Esophagus squamous epithelium (tissue), 5 donors: ENCODE data around the gene TMEM170A. TPM values are rescaled to one million over a fixed set of nuclear protein-coding genes. Genes with fewer than 3 reads are reported as not detected.
A peak's percentile ranks its signal among the peaks of the same experiment; 100 is the strongest.

Experiments
- DNase-seq: peaks from one replicate; lab custom pipeline; 2025; lab: John Stamatoyannopoulos, UW
- H3K27ac ChIP-seq, 4 donors: fragments of 200-600 bp; sonication (generic); one replicate each; pipeline ENCODE4 v1.5.1; 2016 to 2019; ENCODE audit warnings: mild to moderate bottlenecking in 1 of 4
- H3K27me3 ChIP-seq, 4 donors: fragments of 200-600 bp; sonication (generic); 1 replicate in 3 of 4; 2 replicates in 1 of 4; pipeline versions ENCODE4 v1.5.1 to v1.6.0; 2017 to 2021; ENCODE audit warnings: antibody characterized with exemption in 1 of 4
- H3K36me3 ChIP-seq, 3 donors: fragments of 200-600 bp; sonication (generic); one replicate each; pipeline ENCODE4 v1.5.1; 2016 to 2019
- H3K4me1 ChIP-seq, 3 donors: fragments of 200-600 bp; sonication (generic); one replicate each; pipeline ENCODE4 v1.5.1; 2017 to 2019
- H3K4me3 ChIP-seq, 4 donors: fragments of 200-600 bp; sonication (generic); 1 replicate in 3 of 4; 2 replicates in 1 of 4; pipeline ENCODE4 v1.5.1; 2016 to 2019; ENCODE audit warnings: mild to moderate bottlenecking in 2 of 4, moderate library complexity in 1 of 4
- H3K9me3 ChIP-seq, 3 donors: fragments of 200-600 bp; sonication (generic); one replicate each; pipeline ENCODE4 v1.5.1; 2016 to 2019
- POLR2A ChIP-seq, 4 donors: fragments of 450-650 bp; IDR thresholded peaks; one replicate each; pipeline ENCODE4 v1.6.1; 2017; ENCODE audit warnings: antibody characterized with exemption in 4 of 4, mild to moderate bottlenecking in 4 of 4, moderate library complexity in 3 of 4
- WGBS, 2 donors: methylation state at CpG; one replicate each; pipeline ENCODE4 v1.1.5; 2018; 5-methylcytosine and 5-hydroxymethylcytosine counted together
- intact Hi-C: fragments of 100-400 bp; cut with DNase I; formaldehyde crosslinking; loops from one replicate; pipeline ENCODE4 v1.15.0; 2022
- total RNA-seq, 4 donors: library from RNA; depleted of rRNA; stranded (reverse); fragments of >200 nt; gene quantifications; one replicate each; pipeline ENCODE4 v1.1.0, GENCODE V29; 2016
- TF ChIP-seq, protein P1 (sequence below), 6 experiments: fragments of 450-650 bp in 4 of 6; fragments of 200-600 bp in 2 of 6; sonication (generic) in 2 of 6; IDR thresholded peaks; one replicate each; pipeline ENCODE4 v1.5.1; 2016 to 2019; ENCODE audit warnings: antibody characterized with exemption in 6 of 6, mild to moderate bottlenecking in 4 of 6, moderate library complexity in 4 of 6
- donor health status: DM: yes; HTN: yes; CAD: no.

The TMEM170A gene
- total RNA-seq, 4 donors from 2014 or later: 11.6 to 19.8 (median 14.6) TPM

DNA sequence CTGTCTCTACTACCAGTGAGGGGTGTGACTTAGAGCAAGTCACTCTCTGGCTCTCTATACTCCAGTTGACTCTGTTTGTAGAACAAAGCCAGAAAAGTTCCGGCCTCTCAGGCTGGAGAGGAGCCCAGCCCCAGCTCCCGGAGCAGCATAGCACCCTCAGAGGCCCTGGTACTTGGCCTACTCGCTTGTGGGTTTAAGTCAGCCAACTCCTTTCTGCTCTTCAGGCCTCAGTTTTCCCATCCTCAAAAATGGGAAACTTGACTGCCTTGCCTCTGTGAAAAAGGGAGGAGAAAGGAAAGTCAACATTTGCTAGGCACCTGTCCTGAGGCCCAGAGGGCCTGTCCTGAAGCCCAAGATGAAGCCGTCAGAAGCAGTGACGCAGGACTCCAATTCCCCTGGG is 29.7 kb upstream of the TMEM170A start:
- DNase-seq: no peak
- 0 to 57% methylated on average over 1 of the region's 5 CpGs for WGBS, 2 donors
- H3K4me3 ChIP-seq: peak overlapping the region in 3 of 4 donors; percentile 38 to 64 (median 47)
- H3K27me3 ChIP-seq: peaks cover 0 to 22% (median 0%) of the 10 kb centered on the region in 4 donors
- H3K27ac ChIP-seq: no peak overlapping the region
- H3K9me3 ChIP-seq: no peaks in the 10 kb centered on the region
- no peaks in the 10 kb centered on the region for H3K36me3 ChIP-seq
- peaks cover 9 to 17% (median 13%) of the 10 kb centered on the region in 3 donors for H3K4me1 ChIP-seq
- no peak for TF ChIP-seq POLR2A (IDR thresholded peaks at IDR 0.05)
- TF ChIP-seq, protein P1, sequence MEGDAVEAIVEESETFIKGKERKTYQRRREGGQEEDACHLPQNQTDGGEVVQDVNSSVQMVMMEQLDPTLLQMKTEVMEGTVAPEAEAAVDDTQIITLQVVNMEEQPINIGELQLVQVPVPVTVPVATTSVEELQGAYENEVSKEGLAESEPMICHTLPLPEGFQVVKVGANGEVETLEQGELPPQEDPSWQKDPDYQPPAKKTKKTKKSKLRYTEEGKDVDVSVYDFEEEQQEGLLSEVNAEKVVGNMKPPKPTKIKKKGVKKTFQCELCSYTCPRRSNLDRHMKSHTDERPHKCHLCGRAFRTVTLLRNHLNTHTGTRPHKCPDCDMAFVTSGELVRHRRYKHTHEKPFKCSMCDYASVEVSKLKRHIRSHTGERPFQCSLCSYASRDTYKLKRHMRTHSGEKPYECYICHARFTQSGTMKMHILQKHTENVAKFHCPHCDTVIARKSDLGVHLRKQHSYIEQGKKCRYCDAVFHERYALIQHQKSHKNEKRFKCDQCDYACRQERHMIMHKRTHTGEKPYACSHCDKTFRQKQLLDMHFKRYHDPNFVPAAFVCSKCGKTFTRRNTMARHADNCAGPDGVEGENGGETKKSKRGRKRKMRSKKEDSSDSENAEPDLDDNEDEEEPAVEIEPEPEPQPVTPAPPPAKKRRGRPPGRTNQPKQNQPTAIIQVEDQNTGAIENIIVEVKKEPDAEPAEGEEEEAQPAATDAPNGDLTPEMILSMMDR (IDR thresholded peaks at IDR 0.05): no peak
- intact Hi-C loops: no loop called here

DNA sequence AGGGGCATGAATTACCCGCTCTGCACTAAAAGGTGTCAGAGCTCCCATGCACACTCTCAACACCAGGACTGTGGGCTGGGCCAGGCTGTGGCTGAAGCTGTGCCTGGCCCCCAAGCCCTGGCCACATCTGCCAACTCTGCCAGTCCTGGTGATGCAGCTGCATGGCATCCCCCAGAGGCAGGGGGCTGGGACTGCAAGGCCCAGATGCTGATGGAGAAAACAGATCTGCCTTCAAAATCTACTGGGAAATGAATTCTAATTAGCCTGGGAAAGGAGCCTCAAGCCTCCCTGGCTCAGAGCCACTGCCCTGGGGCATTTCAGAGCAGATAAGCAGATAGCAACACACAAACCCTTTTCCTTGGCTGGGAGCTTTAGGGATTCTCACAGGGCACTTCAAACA is 27.4 kb upstream of the TMEM170A start:
- DNase-seq: no peak
- no CpG with 5 or more reads among the region's 1 CpG for WGBS, 2 donors
- intact Hi-C loops: no loop called here

DNA sequence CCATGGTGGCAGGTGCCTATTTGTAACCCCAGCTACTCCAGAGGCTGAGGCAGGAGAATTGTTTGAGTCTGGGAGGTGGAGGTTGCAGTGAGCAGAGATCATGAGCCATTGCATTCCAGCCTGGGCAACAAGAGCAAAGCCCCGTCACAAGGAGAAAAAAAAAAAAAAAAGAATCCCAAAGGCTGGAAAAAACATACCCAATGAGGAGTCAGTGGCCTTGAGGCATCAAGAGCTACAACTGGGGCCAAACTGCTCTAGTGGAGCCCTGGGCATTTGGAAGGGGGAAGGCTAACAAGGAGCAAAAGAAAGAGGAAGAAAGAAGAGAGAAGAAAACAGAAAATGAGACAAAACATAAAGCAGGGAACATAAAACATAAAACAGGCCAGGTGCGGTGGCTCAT is 23.8 kb upstream of the TMEM170A start:
- intact Hi-C loops: no loop called here
- H3K4me1 ChIP-seq: peaks cover 4 to 36% (median 10%) of the 10 kb centered on the region in 3 donors
- no peak overlapping the region for H3K27ac ChIP-seq
- no peak for DNase-seq
- H3K36me3 ChIP-seq: no peaks in the 10 kb centered on the region
- H3K4me3 ChIP-seq: no peak overlapping the region
- TF ChIP-seq, protein P1 (IDR thresholded peaks at IDR 0.05): no peak
- no peak for TF ChIP-seq POLR2A (IDR thresholded peaks at IDR 0.05)
- H3K27me3 ChIP-seq: peaks cover 0 to under 1% (median 0%) of the 10 kb centered on the region in 4 donors
- 83 to 90% methylated on average over 1 to 2 of the region's 2 CpGs for WGBS, 2 donors
- H3K9me3 ChIP-seq: no peaks in the 10 kb centered on the region

More for the DNA sequence above, 27.4 kb upstream of the TMEM170A start:
- Histone ChIP-seq H3K36me3 (no peaks in the 10 kb centered on the region), H3K4me1 (peaks cover 9 to 18% (median 13%) of the 10 kb centered on the region in 3 donors), H3K27me3 (peaks cover 0 to 22% (median 0%) of the 10 kb centered on the region in 4 donors), H3K4me3 (no peak overlapping the region), H3K27ac (no peak overlapping the region), H3K9me3 (no peaks in the 10 kb centered on the region)
- TF ChIP-seq, protein P1 (IDR thresholded peaks at IDR 0.05): no peak
- no peak for TF ChIP-seq POLR2A (IDR thresholded peaks at IDR 0.05)

GRCh38 chr16:75486676-75487313 is 22.3 kb upstream of the TMEM170A start:
- Histone ChIP-seq H3K27me3 (no peaks in the 10 kb centered on the region), H3K27ac (peak overlapping the region in 1 of 4 donors; percentile 64), H3K9me3 (no peaks in the 10 kb centered on the region), H3K36me3 (no peaks in the 10 kb centered on the region), H3K4me3 (no peak overlapping the region), H3K4me1 (peaks cover 4 to 43% (median 10%) of the 10 kb centered on the region in 3 donors)
- 42 to 63% methylated on average over 2 of the region's 2 CpGs for WGBS, 2 donors
- no peak for DNase-seq
- intact Hi-C loops: no loop called here
- TF ChIP-seq, protein P1 (IDR thresholded peaks at IDR 0.05): no peak
- TF ChIP-seq POLR2A (IDR thresholded peaks at IDR 0.05): no peak

DNA sequence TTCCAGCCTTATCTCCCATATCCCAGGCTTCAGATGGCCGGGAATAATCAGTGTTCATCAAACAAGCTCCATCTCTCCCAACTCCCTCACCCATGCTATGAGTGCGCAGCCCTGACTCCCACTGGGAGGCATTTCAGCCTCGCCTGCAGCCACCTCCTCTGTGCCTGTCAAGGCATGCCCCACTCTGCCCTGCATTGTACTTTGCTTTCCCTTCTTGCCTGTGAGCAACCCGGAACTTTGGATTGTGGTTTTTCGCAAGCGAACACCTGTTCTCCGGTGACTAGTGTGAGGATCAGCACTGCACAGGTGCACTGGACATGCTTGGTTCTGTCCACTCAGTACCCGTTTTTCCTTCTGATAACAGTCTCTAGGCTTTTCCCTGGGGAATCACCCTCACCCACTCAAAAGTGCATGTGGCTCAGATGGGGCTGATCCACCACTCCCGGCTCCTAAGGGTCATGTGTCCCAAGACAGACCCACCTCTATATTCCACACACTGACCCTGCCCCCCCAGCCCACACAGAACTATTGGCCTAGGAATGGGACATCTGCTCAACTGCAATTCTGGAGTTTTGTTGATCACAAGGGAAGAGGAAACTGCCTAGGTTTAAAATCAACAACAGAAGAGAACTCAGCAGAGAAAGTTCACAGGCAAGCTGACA is 21.7 kb upstream of the TMEM170A start:
- Histone ChIP-seq H3K27ac (peak overlapping the region in 3 of 4 donors; percentile 26 to 64 (median 28)), H3K4me1 (peaks cover 4 to 43% (median 10%) of the 10 kb centered on the region in 3 donors), H3K4me3 (no peak overlapping the region), H3K36me3 (no peaks in the 10 kb centered on the region), H3K27me3 (no peaks in the 10 kb centered on the region), H3K9me3 (no peaks in the 10 kb centered on the region)
- DNase-seq: no peak
- intact Hi-C loops: no loop called here
- no peak for TF ChIP-seq POLR2A (IDR thresholded peaks at IDR 0.05)
- WGBS, 2 donors: 44 to 53% methylated on average over 9 of the region's 9 CpGs
